ENCODE measurements around the gene CFL1. TPM values are rescaled to one million over a fixed set of nuclear protein-coding genes. Genes with fewer than 3 reads are reported as not detected.

Gene CFL1
- total RNA-seq, 5 donors from 2014 or later (not counting 1 experiment from before 2014, with no cell fraction given) = 584 to 761 (median 636) TPM

DNA sequence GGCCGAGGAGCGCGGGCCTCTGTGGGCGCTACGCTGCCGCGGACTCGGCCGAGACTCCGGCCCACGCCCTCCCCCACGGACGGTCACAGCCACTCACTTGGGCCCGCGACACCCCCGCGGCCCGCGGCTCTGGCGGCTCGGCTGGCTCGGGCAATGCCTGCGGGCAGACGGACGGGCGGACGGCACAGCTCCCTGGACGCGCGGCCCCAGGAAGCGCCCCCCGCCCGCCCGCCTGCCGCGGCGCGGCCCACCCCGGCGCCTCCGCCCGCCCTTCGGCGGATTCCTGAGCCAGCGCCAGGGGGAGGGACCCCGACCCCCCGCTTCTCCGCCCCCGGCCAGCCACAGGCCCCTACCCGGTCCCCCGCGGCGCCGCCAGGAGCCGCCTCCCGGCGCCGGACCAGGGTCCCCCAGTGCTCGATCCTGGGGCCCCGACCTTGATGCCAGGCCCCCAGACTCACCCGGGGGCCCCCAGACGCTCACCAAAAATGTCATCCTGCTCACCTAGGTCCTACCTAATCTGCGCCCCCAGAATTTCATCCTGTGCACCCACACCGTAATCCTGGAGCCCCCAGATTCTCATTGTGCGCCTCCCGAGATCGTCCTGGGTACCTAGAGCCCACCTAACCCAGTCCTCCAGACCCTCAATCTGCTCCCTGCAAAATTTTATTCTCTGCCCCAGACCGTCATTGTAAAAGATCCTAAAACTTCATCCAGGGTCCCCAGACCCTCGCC lies 14.8 kb upstream of the CFL1 start, which contains the start of gene EFEMP2:
Gene EFEMP2, minus strand, starts transcription at position 215 of the 732 bp plus-strand sequence. CDS start 446 bp downstream, outside the sequence.
- peaks cover 14 to 33% (median 16%) of the 10 kb centered on the region in 3 donors for H3K4me1 Mint-ChIP-seq
- 14% methylated on average over 56 of the region's 69 CpGs for WGBS (ENCODE audit: insufficient coverage)
- peak within 1 kb of the TSS; percentile 92 for H3K27ac ChIP-seq (ENCODE audit: low read length)
- H3K27me3 Mint-ChIP-seq = no peaks in the 10 kb centered on the region
- H3K36me3 ChIP-seq (ENCODE audit: control insufficient read depth in 2 of 2, extremely low read depth in 1 of 2, insufficient read depth in 1 of 2, low read length in 1 of 2) = no peaks in the 10 kb centered on the region
- peak within 1 kb of the TSS; percentile 80 to 91 (median 87) for H3K4me3 Mint-ChIP-seq
- CTCF ChIA-PET = interaction anchor here in 1 of 2 donors (1.5 to 2.3 kb wide), 2 partner anchors 13 to 17 kb away, joined by 8 to 30 read pairs; partner anchors contain the start of genes CCDC85B, FIBP and MUS81
- no peaks in the 10 kb centered on the region for H3K9me3 Mint-ChIP-seq
- ATAC-seq (replicated peaks in 1 of 4) (peak in 3 of 4 experiments; percentile 0 to 2 (median 1)), DNase-seq (no peak)
- POLR2A ChIA-PET = interaction anchor here in 1 of 2 donors (0.6 kb wide), 1 partner anchor 12 kb away, joined by 4 read pairs; no protein-coding TSS in a partner anchor
- no peaks in the 10 kb centered on the region for H3K9me3 ChIP-seq
- no peaks in the 10 kb centered on the region for H3K36me3 Mint-ChIP-seq
- H3K27ac Mint-ChIP-seq = peak within 1 kb of the TSS; percentile 61 to 89
- peaks cover 5 to 44% of the 10 kb centered on the region in 2 experiments for H3K4me1 ChIP-seq (ENCODE audit: control insufficient read depth in 1 of 2, extremely low read depth in 1 of 2, insufficient read depth in 2 of 2, low read length in 2 of 2)
- H3K27me3 ChIP-seq (replicated peaks in 1 of 2; ENCODE audit: control insufficient read depth in 2 of 2, extremely low read depth in 1 of 2, insufficient read depth in 2 of 2, low read length in 1 of 2) = peaks cover 0 to 7% of the 10 kb centered on the region in 2 experiments
- H3K4me3 ChIP-seq (ENCODE audit: control insufficient read depth in 1 of 2, extremely low read depth in 1 of 2, low read length in 1 of 2) = peak within 1 kb of the TSS; percentile 67 to 77

DNA sequence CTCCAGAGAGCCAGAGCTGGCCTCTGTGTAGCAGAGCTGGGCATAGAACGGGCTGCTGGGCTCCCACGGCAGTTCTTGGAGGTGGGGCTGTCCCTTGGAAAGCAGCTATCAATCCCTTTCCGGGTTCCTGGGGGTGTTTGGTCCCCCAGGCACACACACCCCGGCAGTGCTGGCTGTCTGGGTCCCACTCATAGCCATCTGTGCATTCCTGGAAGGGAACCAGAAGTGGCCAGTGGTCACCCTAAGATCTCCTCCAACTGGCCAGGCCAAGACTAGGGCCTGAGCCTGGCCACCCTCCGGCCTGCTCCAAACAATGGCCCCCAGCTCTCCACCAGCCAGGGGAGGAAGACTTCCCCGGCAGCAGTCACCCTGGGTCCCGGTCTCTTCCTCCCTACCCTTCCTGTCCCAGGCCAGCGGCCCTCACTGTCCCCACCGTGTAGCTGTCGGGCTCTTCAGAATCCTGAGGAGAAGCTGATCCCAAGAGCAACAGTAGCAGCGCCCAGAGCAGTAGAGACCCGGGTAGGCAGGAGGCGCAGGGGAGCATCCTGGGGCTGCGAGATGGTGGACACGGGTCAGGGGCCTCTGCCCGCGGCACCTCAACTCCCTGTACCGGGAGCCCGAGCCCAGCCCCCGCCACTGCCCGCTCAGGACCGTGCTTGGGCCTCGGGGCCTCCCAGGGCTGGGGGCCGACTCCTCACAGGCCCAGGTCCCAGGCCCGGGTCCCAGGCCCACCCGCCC lies 14.0 kb upstream of the CFL1 start:
- ATAC-seq (replicated peaks in 1 of 4) = no peak
- 94% methylated on average over 20 of the region's 26 CpGs for WGBS (ENCODE audit: insufficient coverage)
- ChIA-PET CTCF (interaction anchor here (0.5 to 1.4 kb wide), 3 partner anchors 12 to 119 kb away, joined by 3 to 12 read pairs (median 3); partner anchors contain the start of gene MUS81 (in 1 of the 2)), POLR2A (interaction anchor here (0.6 to 1.3 kb wide), 3 partner anchors 11 to 139 kb away, joined by 4 to 7 read pairs (median 4); partner anchors contain the start of gene SART1 (in 1 of the 2))
- no peak overlapping the region for H3K4me3 ChIP-seq (ENCODE audit: control insufficient read depth in 1 of 2, extremely low read depth in 1 of 2, low read length in 1 of 2)
- Mint-ChIP-seq H3K27ac (peak overlapping the region in 1 of 2 donors; percentile 61), H3K36me3 (no peaks in the 10 kb centered on the region), H3K4me1 (peaks cover 16 to 28% (median 18%) of the 10 kb centered on the region in 3 donors), H3K27me3 (no peaks in the 10 kb centered on the region), H3K4me3 (peak overlapping the region; percentile 34 to 57 (median 49)), H3K9me3 (no peaks in the 10 kb centered on the region)
- DNase-seq = no peak
- no peak overlapping the region for H3K27ac ChIP-seq (ENCODE audit: low read length)
- no peaks in the 10 kb centered on the region for H3K9me3 ChIP-seq
- peaks cover 0 to 4% of the 10 kb centered on the region in 2 donors for H3K36me3 ChIP-seq (ENCODE audit: control insufficient read depth in 2 of 2, extremely low read depth in 1 of 2, insufficient read depth in 1 of 2, low read length in 1 of 2)
- H3K27me3 ChIP-seq (replicated peaks in 1 of 2; ENCODE audit: control insufficient read depth in 2 of 2, extremely low read depth in 1 of 2, insufficient read depth in 2 of 2, low read length in 1 of 2) = peaks cover 0 to 7% of the 10 kb centered on the region in 2 experiments
- H3K4me1 ChIP-seq (ENCODE audit: control insufficient read depth in 1 of 2, extremely low read depth in 1 of 2, insufficient read depth in 2 of 2, low read length in 2 of 2) = peaks cover 5 to 39% of the 10 kb centered on the region in 2 experiments

DNA sequence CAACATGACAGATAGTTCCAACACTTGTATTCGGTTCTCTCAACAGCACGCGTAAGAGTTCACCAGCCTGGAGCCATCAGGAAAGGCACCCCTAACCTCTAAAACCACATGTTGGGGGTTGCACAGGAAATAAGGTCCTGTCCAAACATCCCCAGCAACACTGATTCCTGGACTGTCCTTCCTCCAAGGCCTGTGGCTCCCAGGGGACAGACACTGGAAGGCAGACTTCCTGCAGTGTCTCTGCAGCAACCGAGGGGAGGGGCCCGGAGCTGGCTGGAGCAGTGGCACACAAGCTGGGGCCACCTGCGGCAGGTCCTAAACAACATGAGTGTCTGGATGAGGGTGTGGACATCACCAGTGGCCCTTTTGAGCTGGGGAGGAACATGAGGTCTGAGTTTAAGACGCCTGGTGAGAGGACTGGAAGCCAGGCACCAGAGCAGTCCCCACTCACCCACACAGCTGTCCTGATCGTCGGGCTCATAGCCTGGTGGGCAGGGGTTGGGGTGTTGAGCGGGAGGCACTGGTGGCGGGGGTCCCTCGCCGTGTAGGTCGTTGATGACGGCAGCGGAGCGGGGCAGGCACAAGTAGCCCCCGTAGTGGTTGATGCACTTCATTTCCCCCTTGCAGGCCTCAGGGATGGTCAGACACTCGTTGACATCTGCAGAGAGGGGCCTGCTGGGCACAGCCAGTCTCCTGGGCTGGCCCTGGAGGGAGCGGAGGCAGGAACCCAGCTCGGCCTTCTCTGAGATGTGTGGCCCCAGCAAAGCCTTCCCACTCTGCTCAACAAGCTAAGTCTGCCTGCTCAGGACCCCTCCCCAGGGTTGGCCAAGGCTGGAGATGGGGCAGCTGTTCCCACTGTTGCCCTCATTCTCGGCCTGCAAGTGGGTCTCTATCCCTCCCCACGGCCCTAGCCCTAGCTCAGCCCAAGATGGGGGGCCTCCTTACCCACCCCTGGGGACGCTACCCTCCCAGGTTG lies 13.0 kb upstream of the CFL1 start:
- 64% methylated on average over 16 of the region's 24 CpGs for WGBS (ENCODE audit: insufficient coverage)
- H3K4me3 Mint-ChIP-seq = peak overlapping the region; percentile 9 to 49 (median 13)

DNA sequence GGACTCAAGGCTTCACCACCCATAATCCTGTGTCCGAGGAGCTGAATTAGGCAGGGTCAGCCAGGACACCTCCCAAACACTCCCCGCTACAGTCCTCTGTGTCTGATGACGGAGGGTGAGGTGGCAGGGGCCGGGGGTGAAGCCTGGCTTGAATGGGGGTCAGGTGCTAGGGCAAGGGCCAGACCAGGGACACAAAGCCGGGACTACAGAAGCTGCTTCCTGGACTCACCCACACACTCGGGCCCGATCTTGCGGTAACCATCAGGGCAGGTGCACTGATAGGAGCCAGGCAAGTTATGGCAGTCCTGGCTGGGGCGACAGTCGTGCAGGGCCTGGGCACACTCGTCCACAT lies 12.3 kb upstream of the CFL1 start:
- no peaks in the 10 kb centered on the region for H3K27me3 Mint-ChIP-seq
- H3K9me3 ChIP-seq = no peaks in the 10 kb centered on the region
- H3K36me3 Mint-ChIP-seq = peaks cover 1% of the 10 kb centered on the region
- ChIA-PET POLR2A (no interaction called here), CTCF (interaction anchor here (1.4 to 1.8 kb wide), 2 partner anchors 10 to 11 kb away, joined by 3 to 5 read pairs; partner anchors contain the start of gene MUS81 (in 1 of the 2))
- H3K27ac Mint-ChIP-seq = peak overlapping the region; percentile 46 to 52
- H3K9me3 Mint-ChIP-seq = no peaks in the 10 kb centered on the region
- H3K4me3 ChIP-seq (ENCODE audit: control insufficient read depth in 1 of 2, extremely low read depth in 1 of 2, low read length in 1 of 2) = no peak overlapping the region
- peaks cover 5 to 39% of the 10 kb centered on the region in 2 experiments for H3K4me1 ChIP-seq (ENCODE audit: control insufficient read depth in 1 of 2, extremely low read depth in 1 of 2, insufficient read depth in 2 of 2, low read length in 2 of 2)
- WGBS (ENCODE audit: insufficient coverage) = 59% methylated on average over 7 of the region's 11 CpGs
- H3K27ac ChIP-seq (ENCODE audit: low read length) = no peak overlapping the region
- DNase-seq (no peak), ATAC-seq (replicated peaks in 1 of 4) (no peak)
- no peak overlapping the region for H3K4me3 Mint-ChIP-seq
- peaks cover 16 to 28% (median 20%) of the 10 kb centered on the region in 3 donors for H3K4me1 Mint-ChIP-seq
- H3K36me3 ChIP-seq (ENCODE audit: control insufficient read depth in 2 of 2, extremely low read depth in 1 of 2, insufficient read depth in 1 of 2, low read length in 1 of 2) = peaks cover 8 to 20% of the 10 kb centered on the region in 2 donors
- peaks cover 0 to 7% of the 10 kb centered on the region in 2 experiments for H3K27me3 ChIP-seq (replicated peaks in 1 of 2; ENCODE audit: control insufficient read depth in 2 of 2, extremely low read depth in 1 of 2, insufficient read depth in 2 of 2, low read length in 1 of 2)

More for the DNA sequence above, 13.0 kb upstream of the CFL1 start:
- Histone ChIP-seq H3K27ac (ENCODE audit: low read length) (no peak overlapping the region), H3K9me3 (no peaks in the 10 kb centered on the region), H3K27me3 (replicated peaks in 1 of 2; ENCODE audit: control insufficient read depth in 2 of 2, extremely low read depth in 1 of 2, insufficient read depth in 2 of 2, low read length in 1 of 2) (peaks cover 0 to 7% of the 10 kb centered on the region in 2 experiments), H3K4me1 (ENCODE audit: control insufficient read depth in 1 of 2, extremely low read depth in 1 of 2, insufficient read depth in 2 of 2, low read length in 2 of 2) (peaks cover 5 to 39% of the 10 kb centered on the region in 2 experiments), H3K4me3 (ENCODE audit: control insufficient read depth in 1 of 2, extremely low read depth in 1 of 2, low read length in 1 of 2) (no peak overlapping the region), H3K36me3 (ENCODE audit: control insufficient read depth in 2 of 2, extremely low read depth in 1 of 2, insufficient read depth in 1 of 2, low read length in 1 of 2) (peaks cover 1 to 14% of the 10 kb centered on the region in 2 donors)
- H3K27me3 Mint-ChIP-seq = no peaks in the 10 kb centered on the region
- H3K4me1 Mint-ChIP-seq = peaks cover 16 to 28% (median 20%) of the 10 kb centered on the region in 3 donors
- H3K9me3 Mint-ChIP-seq = no peaks in the 10 kb centered on the region
- peak overlapping the region; percentile 46 to 61 for H3K27ac Mint-ChIP-seq
- ChIA-PET POLR2A (interaction anchor here in 1 of 2 donors (0.6 to 1.3 kb wide), 2 partner anchors 91 to 140 kb away, joined by 4 to 7 read pairs; partner anchors contain the start of gene SART1), CTCF (interaction anchor here (0.5 to 1.4 kb wide), 4 partner anchors 11 to 1095 kb away, joined by 3 to 12 read pairs (median 3); partner anchors contain the start of gene MUS81 (in 1 of the 2))
- ATAC-seq (replicated peaks in 1 of 4) = no peak
- DNase-seq = no peak
- H3K36me3 Mint-ChIP-seq = no peaks in the 10 kb centered on the region

DNA sequence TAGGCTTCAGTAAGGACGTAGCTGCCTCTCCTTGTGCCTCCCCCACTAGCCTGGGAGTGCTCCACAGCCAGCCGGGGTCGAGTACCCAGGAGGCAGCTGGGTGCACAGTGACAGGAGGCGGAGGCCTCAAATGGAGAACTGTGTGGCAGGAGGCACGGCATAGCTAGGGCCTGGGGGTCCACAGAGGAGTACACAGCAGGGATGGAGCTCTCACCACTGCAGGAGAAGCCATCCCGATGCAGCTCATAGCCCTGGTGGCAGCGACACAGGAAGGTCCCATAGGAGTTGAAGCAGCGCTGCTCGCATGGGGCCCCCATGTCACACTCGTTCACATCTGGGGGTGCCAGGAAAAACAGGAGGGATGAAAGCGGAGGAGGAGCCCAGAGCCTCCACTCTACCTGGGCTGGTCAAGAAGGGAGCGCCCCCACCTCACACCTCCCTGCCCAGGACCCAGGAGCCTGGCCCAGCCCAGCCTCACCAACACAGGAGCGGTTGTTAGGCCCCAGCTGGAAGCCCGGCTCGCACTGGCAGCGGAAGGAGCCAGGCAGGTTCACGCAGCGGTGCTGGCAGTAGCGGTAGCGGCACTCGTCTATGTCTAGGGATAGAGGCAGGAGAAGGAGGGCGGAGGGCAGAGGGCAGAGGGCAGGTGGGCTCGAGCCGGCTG lies 11.8 kb upstream of the CFL1 start:
- ChIA-PET CTCF (interaction anchor here (0.7 to 1.8 kb wide), 3 partner anchors 10 to 17 kb away, joined by 3 to 5 read pairs (median 3); partner anchors contain the start of gene MUS81 (in 1 of the 2)), POLR2A (interaction anchor here (0.5 to 1.2 kb wide), 2 partner anchors 10 to 103 kb away, joined by 3 to 4 read pairs; no protein-coding TSS in a partner anchor)
- Mint-ChIP-seq H3K4me1 (peaks cover 16 to 30% (median 20%) of the 10 kb centered on the region in 3 donors), H3K27ac (peak overlapping the region in 1 of 2 donors; percentile 34), H3K4me3 (no peak overlapping the region), H3K9me3 (no peaks in the 10 kb centered on the region), H3K36me3 (peaks cover 5% of the 10 kb centered on the region), H3K27me3 (no peaks in the 10 kb centered on the region)
- peaks cover 5 to 39% of the 10 kb centered on the region in 2 experiments for H3K4me1 ChIP-seq (ENCODE audit: control insufficient read depth in 1 of 2, extremely low read depth in 1 of 2, insufficient read depth in 2 of 2, low read length in 2 of 2)
- no peak overlapping the region for H3K4me3 ChIP-seq (ENCODE audit: control insufficient read depth in 1 of 2, extremely low read depth in 1 of 2, low read length in 1 of 2)
- DNase-seq = no peak
- no peaks in the 10 kb centered on the region for H3K9me3 ChIP-seq
- H3K36me3 ChIP-seq (ENCODE audit: control insufficient read depth in 2 of 2, extremely low read depth in 1 of 2, insufficient read depth in 1 of 2, low read length in 1 of 2) = peaks cover 13 to 26% of the 10 kb centered on the region in 2 donors
- no peak overlapping the region for H3K27ac ChIP-seq (ENCODE audit: low read length)
- H3K27me3 ChIP-seq (replicated peaks in 1 of 2; ENCODE audit: control insufficient read depth in 2 of 2, extremely low read depth in 1 of 2, insufficient read depth in 2 of 2, low read length in 1 of 2) = peaks cover 0 to 7% of the 10 kb centered on the region in 2 experiments
- 82% methylated on average over 14 of the region's 24 CpGs for WGBS (ENCODE audit: insufficient coverage)
- no peak for ATAC-seq (replicated peaks in 1 of 4)
